Spleen (tissue), 7 donors: Measurements from ENCODE around the gene IFFO2.

Experiments
- POLR2A ChIP-seq, 3 donors: fragments of 450-650 bp; IDR thresholded peaks; one replicate each; pipeline ENCODE4 v1.5.1; 2017; ENCODE audit warnings: antibody characterized with exemption in 3 of 3, mild to moderate bottlenecking in 1 of 3
- POLR2AphosphoS5 ChIP-seq, 3 donors: sonication (generic); formaldehyde crosslinking; IDR thresholded peaks; one replicate each; pipeline ENCODE4 v1.5.1; 2017; ENCODE audit warnings: antibody characterized with exemption in 3 of 3
- TF ChIP-seq, protein P1 (sequence below), 11 experiments: fragments of 200-600 bp in 7 of 11; fragments of 450-650 bp in 4 of 11; sonication (generic) in 4 of 11; IDR thresholded peaks in 8 of 11; conservative IDR thresholded peaks in 3 of 11; 1 replicate in 7 of 11; 2 replicates in 4 of 11; pipeline versions ENCODE4 v1.4.0 to v1.8.0; 2016 to 2021; ENCODE audit warnings: antibody characterized with exemption in 11 of 11, inconsistent platforms in 4 of 11, mild to moderate bottlenecking in 1 of 11
- donor health status: DM: no; HTN: no; CAD: no; lungs with moderate emphysema.
- donor health status: DM: no; HTN: no; CAD: no.
- donor health status: DM: no; HTN: no; CAD: no.

DNA sequence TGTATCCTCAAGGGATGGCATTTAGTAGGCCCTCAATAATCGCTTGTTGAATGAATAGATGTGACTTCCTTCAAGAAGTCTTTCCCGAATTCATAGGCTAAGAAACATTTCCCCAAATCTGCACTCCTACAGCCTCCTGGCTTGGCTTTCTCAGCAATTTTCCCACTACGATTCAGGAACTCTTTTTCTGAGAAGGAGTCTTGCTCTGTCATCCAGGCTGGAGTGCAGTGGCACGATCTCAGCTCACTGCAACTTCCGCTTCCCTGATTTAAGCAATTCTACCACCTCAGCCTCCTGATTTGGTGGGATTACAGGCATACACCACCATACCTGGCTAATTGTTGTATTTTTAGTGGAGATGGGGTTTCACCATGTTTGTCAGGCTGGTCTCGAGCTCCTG, 37.9 kb upstream of the IFFO2 start:
- TF ChIP-seq, protein P1, sequence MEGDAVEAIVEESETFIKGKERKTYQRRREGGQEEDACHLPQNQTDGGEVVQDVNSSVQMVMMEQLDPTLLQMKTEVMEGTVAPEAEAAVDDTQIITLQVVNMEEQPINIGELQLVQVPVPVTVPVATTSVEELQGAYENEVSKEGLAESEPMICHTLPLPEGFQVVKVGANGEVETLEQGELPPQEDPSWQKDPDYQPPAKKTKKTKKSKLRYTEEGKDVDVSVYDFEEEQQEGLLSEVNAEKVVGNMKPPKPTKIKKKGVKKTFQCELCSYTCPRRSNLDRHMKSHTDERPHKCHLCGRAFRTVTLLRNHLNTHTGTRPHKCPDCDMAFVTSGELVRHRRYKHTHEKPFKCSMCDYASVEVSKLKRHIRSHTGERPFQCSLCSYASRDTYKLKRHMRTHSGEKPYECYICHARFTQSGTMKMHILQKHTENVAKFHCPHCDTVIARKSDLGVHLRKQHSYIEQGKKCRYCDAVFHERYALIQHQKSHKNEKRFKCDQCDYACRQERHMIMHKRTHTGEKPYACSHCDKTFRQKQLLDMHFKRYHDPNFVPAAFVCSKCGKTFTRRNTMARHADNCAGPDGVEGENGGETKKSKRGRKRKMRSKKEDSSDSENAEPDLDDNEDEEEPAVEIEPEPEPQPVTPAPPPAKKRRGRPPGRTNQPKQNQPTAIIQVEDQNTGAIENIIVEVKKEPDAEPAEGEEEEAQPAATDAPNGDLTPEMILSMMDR (IDR thresholded peaks at IDR 0.05 in 8 of 11, conservative IDR thresholded peaks at IDR 0.05 in 3 of 11), result no peak
- TF ChIP-seq POLR2A (IDR thresholded peaks at IDR 0.05), result no peak
- no peak for TF ChIP-seq POLR2AphosphoS5 (IDR thresholded peaks at IDR 0.05)
